Fibroblast of villous mesenchyme (primary cell): ENCODE results near the gene BCAN. TPM values are rescaled to one million over a fixed set of nuclear protein-coding genes. Genes with fewer than 3 reads are reported as not detected.

ENCODE experiments used
- DNase-seq: peaks from one replicate; pipeline ENCODE4 v3.0.0-alpha.2; 2010; ENCODE audit warnings: low read depth
- H3K4me3 ChIP-seq: 2 replicates; pipeline ENCODE4 v1.5.1; 2011; ENCODE audit warnings: low read depth, mild to moderate bottlenecking, low read length
- CTCF ChIP-seq: IDR thresholded peaks from 2 replicates; pipeline ENCODE4 v1.5.1; 2012; ENCODE audit warnings: low read depth, mild to moderate bottlenecking, low read length; ENCODE audit not compliant: insufficient read depth
- total RNA-seq: library from RNA; depleted of rRNA; stranded (reverse); fragments of >200 nt; gene quantifications from 2 replicates; pipeline ENCODE4 v1.2.3, GENCODE V29; 2012

BCAN gene
- total RNA-seq, result not detected in 2 replicates

- H3K4me3 ChIP-seq, result peak within 1 kb of the TSS; percentile 0
- TF ChIP-seq CTCF, result no peak
- DNase-seq, result peak; percentile 23
These were observed at the start of gene BCAN for GRCh38 chr1:156641761-156642264. BCAN (plus strand) TSS chr1:156642117; CDS start chr1:156646055, 3,938 bp downstream.

GRCh38 chr1:156592158-156592909 is 49.6 kb upstream of the BCAN start:
- TF ChIP-seq CTCF, result no peak
- DNase-seq, result no peak
- H3K4me3 ChIP-seq, result peak overlapping the region; percentile 76

GRCh38 chr1:156592910-156593660 is 48.8 kb upstream of the BCAN start:
- no peak for DNase-seq
- no peak for TF ChIP-seq CTCF
- no peak overlapping the region for H3K4me3 ChIP-seq

- no peak overlapping the region for H3K4me3 ChIP-seq
- no peak for TF ChIP-seq CTCF
- DNase-seq, result no peak
These were observed 48.3 kb upstream of the BCAN start for GRCh38 chr1:156593661-156593989.

- H3K4me3 ChIP-seq, result no peak overlapping the region
- no peak for TF ChIP-seq CTCF
- no peak for DNase-seq
These were observed 47.7 kb upstream of the BCAN start for GRCh38 chr1:156594190-156594589.

GRCh38 chr1:156595016-156595415 is 46.9 kb upstream of the BCAN start:
- no peak for TF ChIP-seq CTCF

More at GRCh38 chr1:156595016-156595415, 46.9 kb upstream of the BCAN start:
- H3K4me3 ChIP-seq, result no peak overlapping the region
- no peak for DNase-seq
